HG02884 (cell line): ENCODE data around the gene CBX1.

Experiments used
- ATAC-seq: cut with Tn5 transposase; IDR thresholded peaks from one replicate; pipeline ENCODE4 v1.9.1; 2021; ENCODE audit warnings: mild to moderate bottlenecking, moderate library complexity; ENCODE audit not compliant: unreplicated experiment

The CBX1 gene

DNA sequence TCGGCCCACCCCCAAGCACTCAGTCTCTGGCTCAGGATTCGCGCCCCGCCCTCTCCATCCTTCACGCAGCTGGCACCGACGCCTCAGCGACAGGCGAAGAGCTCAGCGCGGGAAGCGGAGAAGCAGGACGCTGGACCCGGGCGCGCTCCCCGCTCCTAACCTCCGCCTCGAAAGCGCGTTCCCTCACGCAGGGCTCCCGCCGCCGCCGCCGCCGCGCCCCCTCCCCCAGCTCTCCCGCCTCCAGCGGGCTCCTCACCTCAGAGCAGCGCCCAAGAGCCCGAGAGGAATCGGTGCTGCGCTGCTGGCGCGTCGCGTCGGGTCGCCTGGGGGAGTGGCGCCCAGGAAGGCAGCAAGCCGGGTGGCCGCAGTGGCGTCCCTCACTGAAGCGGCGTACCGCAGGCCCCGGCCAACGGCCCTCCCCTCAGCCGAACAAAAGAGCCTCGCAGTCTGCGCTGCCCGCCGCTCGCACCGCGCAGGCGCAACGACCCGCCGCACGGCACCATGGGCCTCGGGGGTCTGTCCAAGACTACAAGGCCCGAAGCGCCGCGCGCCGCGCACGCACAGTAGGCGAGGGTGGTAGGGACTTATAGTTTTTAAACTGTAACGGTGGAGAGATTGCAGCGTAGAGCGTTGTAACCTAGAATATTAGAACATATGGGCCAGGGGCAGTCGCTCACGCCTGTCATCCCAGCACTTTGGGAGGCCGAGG is at the start of gene CBX1:
CBX1 (minus strand) TSS at position 467 of the 709 bp plus-strand sequence. CDS start 24,474 bp downstream, outside the sequence.
- ATAC-seq = peak; percentile 75

DNA sequence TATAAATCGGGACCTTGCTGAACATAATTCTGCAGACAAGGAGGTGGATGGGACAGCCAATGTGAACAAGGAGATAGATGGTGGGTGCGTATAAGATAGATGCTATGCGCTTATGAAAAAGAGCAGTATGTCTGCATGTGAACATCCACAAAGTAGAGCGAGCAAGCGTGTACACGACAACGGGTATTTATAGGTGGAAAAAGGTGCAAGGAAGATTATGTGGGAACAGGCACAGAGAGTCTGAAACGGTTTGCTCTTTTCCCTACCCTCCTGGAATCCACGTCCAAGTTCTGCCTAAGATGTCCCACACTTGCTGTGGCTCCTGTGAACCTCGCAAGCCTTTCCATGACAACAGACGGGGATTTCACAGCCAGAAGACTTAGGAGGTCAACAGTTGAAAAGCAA is 49.3 kb upstream of the CBX1 start:
- no peak for ATAC-seq

DNA sequence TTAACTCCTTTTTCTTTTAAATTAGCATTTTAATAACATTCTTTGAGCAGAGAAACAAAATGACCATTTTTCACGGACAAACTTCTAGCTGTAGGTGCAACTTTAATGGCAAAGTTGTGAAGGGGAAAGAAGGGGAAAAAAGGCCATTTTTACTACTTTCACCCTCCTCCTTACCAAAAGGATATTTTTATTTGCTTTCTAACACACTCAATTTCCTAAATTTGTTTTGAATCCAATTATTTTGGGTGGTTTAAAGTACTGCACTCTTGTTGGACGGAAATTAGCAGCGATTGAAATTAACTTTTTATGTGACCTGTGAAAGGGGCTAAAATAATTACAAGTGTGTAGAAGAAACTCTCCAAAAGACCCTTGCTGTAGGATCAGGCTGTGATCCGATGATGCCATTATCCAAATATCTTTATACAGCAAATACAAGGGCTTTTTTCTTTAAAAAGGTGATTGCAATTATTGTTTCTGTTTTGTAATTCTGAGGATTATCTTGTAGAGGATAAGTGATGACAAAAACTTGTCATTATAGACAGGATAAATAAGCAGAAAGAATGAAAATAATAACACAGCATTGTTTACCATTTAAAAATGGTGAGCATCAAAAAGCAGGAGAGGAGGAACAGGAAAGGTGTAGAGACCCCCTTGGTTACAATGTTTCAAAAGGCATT is 48.6 kb upstream of the CBX1 start:
- ATAC-seq = no peak

DNA sequence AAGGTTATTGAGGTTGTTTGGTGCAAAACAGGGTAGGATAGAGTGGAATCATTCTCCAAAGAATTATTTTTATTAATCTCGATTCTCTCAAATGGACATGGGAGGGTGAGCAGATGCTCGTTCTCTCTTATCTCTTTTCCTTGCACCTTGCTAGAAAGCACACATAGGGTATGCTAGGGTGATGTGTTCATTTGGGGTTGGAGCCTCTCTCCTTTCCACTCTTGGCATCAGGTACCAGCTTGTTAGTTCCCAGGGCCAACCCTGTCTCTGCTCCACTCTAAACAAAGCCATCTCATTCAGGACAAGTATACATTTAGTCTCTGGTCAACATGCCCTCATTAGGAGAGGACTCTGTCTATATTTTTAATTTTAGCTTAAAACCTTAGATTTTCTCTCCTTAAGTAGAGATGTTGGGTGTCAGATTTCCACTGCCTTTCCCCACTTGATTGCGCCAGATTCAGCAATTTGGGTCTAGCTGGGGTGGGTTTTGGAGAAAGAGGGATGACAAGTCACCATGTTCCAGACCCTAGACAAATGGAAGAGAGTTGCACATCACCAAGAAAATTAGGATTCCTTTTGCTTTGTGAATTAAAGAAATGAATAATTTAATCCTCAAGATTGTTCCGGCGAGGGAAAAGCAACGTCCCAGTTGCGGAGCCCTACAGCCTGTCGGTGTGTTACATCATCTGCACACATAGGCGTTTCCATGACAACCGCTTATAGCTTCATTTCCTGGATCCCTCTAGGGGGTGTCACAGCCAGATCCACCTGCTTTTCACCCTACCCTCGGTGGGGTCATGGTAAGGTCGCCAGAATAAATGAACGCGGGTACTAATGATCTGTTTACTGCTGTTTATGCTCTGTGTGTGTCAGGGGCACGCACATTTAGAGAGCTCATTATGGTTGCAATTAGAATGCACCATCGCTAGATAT is 47.8 kb upstream of the CBX1 start:
- no peak for ATAC-seq

DNA sequence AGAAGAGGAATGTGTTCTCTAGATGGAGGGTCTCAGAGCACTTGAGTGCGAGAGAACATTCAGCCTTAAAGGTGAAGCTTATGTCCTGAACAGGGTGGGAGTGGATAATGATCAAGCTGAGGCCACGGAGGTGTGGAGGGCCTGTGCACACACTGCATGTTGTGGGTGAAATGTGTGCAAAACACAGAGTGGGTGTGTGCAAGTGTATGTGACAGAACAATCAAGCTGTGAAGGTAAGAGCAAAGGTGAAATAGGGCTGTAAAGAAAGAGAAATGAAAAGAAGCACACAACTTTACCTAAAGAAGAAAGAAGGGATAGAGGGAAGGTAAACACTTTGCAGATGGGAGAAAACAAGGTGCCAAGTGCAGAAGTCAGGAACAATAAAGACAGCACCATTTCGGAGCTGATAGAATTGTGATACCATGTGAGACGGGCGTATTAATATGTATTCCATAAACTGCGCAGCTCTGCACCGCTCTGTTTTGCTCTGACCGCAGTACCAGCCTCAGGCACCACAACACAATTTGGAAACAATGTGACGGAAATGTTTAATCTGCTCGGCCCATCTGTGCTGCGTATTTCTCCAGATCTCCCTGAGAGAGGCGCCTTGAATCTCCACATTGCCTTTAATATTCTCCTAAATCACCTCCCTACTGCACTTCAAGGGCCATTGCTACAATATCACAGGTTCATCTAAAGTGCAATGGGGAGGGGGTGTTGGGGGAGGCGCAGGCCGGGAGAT is 46.9 kb upstream of the CBX1 start:
- ATAC-seq = no peak

DNA sequence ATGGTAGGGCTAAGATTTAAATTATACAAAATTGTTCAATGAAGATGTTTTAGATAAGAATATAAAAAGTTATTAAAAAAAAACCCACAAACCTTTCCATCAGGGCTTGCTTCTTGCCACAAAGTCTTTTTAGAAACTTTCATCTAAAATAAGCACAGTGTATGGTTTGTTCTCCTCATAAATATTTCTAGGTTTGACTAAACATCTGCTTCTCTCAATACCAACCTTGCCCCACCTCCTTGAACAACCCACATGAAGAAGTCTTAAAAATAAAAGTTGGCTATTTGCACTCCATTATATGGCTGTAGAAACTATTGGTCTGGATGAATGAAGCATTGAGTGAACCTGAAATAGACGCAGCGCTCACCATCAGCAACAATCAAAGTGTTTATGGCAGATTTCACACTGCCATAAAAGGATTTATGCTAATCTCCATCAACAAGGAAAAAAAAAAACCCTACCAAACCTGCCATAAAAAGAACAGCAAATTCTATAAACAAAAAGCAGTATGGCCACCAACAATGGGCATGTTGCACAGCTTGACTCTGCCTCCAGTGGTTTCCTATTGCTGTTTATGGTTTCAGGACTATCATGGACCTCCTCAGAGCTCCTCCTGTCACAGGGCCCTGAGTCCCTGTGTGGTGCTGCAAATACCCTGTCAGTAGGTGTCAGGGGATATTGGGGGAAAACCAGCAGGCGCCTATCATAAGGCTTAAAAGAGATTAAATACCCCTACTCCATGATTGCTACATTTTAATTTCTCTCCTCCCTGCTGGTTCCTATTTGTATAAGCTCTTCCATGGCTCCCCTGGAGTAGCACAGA is 43.9 kb upstream of the CBX1 start:
- no peak for ATAC-seq

DNA sequence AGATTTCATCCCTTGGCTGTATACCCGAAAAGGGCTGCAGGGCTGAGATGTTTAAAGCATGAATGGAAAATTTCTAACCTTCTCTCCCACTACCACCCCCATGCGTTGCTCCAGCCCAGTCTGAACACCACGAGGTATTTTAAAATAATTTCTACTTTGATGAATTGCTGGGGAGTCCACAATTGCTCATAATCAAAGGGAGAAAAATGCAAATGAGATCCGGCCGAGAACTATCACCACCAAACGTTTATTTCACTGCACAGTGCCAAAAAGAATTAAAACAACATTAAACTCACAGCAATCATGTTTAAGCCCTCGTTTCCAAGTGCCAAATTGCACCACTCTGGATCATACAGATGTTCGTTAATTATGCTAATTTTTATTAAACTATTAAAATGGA is 43.0 kb upstream of the CBX1 start:
- no peak for ATAC-seq

DNA sequence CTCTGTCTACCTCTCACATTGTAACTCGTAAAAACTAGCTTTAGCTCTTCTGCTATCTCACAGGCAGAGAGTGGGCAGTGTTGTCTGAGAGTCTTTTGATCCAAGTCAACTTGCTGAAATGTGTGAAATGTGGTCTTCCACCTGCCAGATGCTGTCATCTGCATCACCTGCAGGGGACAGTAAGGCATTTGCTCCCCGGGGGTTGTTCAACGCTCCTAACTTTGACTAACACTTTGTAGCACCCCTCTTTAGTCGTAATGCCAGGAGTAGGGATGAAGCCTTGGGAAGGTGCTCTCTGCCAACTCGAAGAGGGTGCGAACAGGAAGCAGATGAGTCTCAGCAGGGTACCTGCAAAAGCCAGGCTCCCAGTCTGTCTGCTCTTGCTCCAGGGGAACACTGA is 42.4 kb upstream of the CBX1 start:
- ATAC-seq = no peak

DNA sequence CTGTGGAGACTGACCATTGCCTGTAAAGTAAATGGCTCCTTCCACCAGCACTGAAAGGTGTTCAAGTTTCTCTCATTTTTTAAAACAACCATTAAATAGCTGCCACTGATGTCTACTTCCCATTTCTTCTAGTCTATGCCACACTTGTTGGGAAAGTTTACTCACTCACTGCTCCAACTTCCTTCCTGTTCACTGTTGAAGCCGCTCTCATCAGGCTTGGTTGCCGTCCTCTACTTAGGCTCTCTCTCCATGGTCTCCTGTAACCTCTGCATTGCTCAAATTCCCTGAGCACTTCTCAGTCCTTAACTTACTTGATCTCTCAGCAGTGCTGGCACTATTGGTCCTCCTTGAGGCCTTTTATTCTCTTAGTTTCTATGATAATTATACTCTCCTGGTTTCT is 38.7 kb upstream of the CBX1 start:
- no peak for ATAC-seq

DNA sequence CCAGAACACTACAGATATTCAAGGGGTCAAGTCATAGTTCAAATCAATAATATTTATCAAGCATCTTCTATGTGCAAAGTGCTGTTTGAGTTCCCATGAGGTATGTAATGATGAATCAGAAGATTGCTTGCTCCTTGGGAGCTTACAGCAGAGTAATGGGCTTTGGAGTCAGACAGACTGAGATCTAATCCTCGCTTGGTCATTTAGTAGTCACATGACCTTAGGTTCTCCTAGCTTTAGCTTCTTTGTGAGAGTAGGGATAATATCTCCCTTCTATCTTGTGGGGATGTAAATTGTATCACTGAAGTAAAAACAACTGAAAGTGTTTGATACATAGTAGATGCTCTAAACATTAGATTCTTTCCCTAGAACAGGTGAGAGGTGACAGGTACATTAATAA is 36.4 kb upstream of the CBX1 start:
- ATAC-seq = no peak

DNA sequence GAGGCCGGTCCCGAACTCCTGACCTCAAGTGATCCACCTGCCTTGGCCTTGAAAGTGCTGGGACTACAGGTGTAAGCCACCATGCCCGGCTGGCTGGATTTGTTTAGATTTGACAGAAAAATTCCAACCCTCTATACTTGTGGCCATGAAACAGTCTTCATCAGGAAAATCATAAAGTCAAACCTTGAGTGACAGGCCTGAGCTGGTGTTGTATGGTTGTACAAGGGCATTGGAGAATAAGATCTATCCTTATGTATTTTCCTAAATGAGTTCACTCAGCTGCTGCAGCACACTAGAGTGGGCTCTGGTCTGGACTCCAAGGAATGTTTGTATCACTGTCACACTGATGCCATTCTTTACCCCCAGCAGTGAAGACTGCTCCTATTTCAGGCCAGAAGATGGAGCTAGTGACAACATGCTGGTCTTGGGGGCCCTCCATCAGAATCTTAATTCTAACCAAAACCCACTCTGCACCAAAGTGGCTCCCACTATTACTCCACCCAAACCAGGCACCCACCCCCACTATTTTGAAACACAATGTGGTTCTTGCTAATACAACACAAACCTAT is 33.7 kb upstream of the CBX1 start:
- ATAC-seq = no peak

DNA sequence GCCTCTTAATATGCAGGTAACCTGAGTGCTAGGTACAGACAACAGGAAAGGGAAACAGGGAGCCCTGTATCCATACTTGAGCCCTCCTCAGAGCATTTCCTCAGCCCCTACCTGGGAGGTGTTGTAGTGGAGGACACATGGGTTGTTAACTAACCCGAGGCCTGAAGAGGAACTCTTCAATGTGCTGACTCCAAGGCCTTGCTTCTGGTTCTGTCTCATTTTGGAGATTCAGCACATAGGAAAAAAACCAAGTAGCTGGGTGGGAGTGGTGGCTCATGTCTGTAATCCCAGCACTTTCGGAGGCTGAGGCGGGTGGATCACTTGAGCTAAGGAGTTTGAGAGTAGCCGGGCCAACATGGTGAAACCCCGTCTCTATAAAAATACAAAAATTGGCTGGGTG is 31.1 kb upstream of the CBX1 start:
- ATAC-seq = no peak

DNA sequence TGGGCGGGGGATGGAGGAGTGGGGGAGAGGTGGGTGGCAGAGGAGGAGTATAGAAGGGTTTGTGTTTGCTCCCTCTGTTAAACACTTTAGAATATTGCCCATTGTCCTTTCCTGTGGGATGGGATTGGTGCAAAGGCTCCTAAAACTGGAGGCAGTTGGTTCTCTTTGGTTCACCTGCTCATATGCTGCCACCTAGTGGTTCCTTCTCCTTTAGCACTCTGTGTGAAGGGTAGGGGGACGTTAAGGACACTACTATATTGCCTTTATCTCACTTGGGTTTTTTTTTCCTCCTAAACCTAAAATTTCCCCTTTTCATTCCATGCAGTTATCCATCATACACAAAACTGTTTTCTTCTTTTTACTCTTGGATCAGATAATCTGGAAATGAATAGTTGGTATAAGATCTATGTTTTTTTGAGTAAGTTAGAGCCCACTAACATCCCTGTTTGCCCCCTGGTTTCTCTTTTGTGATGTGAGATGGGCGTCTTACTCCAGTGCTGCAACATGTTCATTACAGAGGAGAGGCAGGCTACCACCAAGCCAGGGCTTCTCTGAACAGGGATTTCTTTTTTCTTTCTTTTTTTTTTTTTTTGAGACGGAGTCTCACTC is 30.0 kb upstream of the CBX1 start:
- no peak for ATAC-seq

DNA sequence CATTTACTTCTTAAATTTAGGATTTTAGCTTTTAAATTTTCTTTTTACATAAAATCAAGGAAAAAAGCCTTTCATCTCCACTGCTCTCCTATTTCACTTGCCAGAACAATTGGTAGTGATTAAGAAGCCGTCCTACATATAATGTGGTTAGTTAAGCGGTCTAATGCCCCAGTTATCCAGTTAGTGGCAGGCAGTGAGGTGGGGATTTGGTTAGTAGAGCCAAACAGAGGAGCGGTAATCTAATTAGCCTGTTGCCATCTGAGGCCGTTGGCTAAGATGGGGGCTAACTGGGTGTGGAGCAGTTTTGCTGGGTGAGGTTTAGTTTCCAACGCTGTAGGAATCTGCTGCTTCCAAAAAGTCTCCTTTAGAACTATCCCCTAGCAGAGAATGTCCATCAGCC is 28.7 kb upstream of the CBX1 start:
- no peak for ATAC-seq

DNA sequence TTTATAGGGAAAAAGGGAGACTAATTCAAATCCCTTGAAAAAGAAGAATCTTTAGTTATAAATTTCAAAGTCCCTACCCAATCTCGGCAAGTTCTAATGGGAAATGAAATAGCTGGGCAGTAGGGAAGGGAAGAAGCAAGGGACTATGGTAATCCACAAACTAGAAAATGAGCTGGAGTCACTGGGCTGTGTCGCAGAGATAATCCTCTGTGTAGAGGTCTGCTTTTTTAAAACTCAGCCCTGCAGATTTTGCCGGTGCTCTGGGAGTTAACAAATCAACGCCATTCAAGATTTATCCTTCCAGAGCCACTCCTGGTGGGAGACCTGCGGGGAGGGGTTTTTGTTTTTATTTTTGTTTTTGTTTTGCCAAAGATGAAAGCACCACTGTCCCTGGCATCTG is 27.1 kb upstream of the CBX1 start:
- no peak for ATAC-seq

DNA sequence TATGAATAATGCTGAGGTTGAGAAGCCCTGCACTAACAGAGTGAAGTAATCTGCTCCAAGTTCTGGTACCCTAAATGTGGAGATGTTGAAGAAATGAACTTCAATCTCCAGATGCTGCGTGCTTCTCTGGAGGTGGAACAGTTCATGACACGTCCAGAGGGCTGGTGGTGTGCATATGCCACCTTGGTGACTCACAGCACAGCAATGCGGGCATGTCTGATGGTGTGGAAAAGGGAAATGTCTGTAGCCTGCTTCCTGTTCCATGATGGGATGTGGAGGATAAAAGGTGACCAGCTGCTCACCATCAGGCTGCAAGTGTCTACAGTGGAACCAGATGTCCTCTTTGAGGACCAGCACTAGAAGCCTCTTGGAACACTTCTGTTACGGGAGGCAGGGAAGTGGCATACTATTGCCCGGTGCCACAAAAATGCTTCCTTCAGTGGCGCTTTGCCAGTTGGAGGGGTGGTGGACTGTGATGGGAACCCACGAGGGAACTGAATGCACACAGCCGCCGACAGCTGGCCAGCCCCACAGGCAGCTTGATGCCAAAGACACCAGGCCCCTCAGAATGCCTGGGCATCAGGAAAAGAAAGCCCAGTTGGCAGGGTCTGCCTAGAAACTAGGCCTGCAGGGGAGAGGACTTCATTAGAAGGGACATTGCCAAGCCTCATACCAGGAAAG is 26.2 kb upstream of the CBX1 start:
- ATAC-seq = no peak

DNA sequence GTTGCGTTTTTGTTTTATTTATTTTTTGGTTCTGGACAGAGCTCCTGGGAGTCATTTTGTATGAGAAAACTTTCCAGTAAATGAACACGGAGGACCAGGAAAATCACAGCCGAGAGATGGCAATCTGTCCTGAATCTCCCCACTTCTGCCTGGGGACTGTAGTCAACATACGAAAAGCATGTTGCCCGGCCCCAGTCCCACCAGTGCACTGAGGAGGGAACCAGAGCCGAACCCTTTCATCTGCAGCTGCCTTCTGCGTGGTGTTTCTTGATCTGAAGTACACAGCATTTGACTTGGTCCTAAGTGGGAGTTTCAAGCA is 25.2 kb upstream of the CBX1 start:
- ATAC-seq = no peak

DNA sequence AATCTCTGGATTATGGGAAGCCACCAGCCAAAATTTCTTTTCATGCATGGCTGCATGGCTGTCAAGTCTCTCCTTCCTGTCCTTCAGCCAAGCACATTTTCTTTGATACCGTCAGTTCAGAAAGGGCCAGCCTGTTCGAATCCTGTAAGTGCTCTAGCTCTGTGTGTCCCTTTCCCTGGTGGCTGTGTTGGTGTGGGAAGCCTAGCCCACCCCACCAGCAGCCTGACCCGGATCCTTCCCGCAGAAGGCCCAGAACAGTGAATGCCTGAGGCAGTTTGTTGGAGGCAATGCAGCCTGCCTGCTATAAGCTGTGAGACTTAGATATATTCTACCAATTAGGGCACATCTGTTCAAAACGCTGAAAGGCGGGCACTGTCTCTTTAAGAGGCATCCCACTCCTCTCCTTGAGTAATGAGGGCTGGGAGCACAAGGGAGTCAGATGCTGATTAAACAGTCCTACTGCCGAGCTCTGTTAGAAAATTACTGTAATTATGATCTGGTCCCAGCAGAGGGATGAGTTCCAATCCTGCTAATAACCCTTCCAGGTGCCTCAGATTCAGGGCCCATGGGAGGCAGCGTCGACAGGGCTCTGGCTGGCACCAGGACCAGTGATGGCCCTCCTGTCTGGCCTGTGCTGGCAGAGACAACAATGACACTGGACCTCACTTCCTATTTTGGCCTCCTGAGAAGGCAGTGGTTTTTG is 24.7 kb upstream of the CBX1 start:
- ATAC-seq = no peak
